HepG2 (cell line): Measurements from ENCODE around the gene TSC1.

Source experiments
- CHD4 ChIP-seq: fragments of 200-600 bp; sonication (generic); IDR thresholded peaks from 2 replicates; pipeline ENCODE4 v1.7.0; 2017; ENCODE audit warnings: mild to moderate bottlenecking, low read length, borderline replicate concordance
- TF ChIP-seq, protein P1 (sequence below), 2 experiments: sonication (generic) in 1 of 2; formaldehyde crosslinking in 1 of 2; IDR thresholded peaks; 2 replicates each; pipeline versions ENCODE4 v1.5.1 to v1.6.1; 2011 to 2020; ENCODE audit warnings: borderline replicate concordance in 1 of 2, low read depth in 1 of 2, low read length in 1 of 2, mild to moderate bottlenecking in 1 of 2, missing genetic modification reagents in 1 of 2, moderate library complexity in 1 of 2
- TF ChIP-seq, protein P2 (sequence below): sonication (generic); formaldehyde crosslinking; IDR thresholded peaks from 2 replicates; pipeline ENCODE4 v1.4.0; 2020; ENCODE audit warnings: missing genetic modification reagents
- TF ChIP-seq, protein P3 (sequence below): sonication (generic); formaldehyde crosslinking; IDR thresholded peaks from 2 replicates; pipeline ENCODE4 v1.4.0; 2020; ENCODE audit warnings: missing genetic modification reagents
- TF ChIP-seq, protein P4 (sequence below): sonication (generic); formaldehyde crosslinking; IDR thresholded peaks from 2 replicates; pipeline ENCODE4 v1.5.1; 2020; ENCODE audit warnings: mild to moderate bottlenecking, missing genetic modification reagents, moderate library complexity

DNA sequence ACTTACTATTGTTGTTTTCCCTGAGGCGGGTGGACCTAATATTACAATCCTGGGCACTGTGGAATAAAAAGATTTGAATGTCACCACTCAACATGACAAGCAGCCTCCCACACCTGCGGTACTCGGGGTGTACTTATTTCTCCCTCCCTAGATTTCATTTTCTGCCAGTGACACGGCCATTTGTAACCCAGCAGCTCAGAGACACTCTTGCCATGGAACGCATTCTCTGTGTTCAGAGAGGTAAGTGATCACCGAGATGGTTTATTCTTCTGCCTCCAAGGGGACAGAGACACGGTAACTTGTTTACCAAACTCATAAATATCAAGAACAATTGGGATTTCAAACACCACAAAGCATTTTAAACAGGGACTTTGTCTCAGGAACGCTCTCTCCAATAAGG, 77.5 kb downstream of the TSC1 start:
- TF ChIP-seq, protein P1, sequence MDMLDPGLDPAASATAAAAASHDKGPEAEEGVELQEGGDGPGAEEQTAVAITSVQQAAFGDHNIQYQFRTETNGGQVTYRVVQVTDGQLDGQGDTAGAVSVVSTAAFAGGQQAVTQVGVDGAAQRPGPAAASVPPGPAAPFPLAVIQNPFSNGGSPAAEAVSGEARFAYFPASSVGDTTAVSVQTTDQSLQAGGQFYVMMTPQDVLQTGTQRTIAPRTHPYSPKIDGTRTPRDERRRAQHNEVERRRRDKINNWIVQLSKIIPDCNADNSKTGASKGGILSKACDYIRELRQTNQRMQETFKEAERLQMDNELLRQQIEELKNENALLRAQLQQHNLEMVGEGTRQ (IDR thresholded peaks at IDR 0.05; ENCODE audit: low read depth, low read length): no peak
- TF ChIP-seq, protein P1 (CRISPR knock-in tag; IDR thresholded peaks at IDR 0.05; ENCODE audit: borderline replicate concordance): no peak
- TF ChIP-seq, protein P2, sequence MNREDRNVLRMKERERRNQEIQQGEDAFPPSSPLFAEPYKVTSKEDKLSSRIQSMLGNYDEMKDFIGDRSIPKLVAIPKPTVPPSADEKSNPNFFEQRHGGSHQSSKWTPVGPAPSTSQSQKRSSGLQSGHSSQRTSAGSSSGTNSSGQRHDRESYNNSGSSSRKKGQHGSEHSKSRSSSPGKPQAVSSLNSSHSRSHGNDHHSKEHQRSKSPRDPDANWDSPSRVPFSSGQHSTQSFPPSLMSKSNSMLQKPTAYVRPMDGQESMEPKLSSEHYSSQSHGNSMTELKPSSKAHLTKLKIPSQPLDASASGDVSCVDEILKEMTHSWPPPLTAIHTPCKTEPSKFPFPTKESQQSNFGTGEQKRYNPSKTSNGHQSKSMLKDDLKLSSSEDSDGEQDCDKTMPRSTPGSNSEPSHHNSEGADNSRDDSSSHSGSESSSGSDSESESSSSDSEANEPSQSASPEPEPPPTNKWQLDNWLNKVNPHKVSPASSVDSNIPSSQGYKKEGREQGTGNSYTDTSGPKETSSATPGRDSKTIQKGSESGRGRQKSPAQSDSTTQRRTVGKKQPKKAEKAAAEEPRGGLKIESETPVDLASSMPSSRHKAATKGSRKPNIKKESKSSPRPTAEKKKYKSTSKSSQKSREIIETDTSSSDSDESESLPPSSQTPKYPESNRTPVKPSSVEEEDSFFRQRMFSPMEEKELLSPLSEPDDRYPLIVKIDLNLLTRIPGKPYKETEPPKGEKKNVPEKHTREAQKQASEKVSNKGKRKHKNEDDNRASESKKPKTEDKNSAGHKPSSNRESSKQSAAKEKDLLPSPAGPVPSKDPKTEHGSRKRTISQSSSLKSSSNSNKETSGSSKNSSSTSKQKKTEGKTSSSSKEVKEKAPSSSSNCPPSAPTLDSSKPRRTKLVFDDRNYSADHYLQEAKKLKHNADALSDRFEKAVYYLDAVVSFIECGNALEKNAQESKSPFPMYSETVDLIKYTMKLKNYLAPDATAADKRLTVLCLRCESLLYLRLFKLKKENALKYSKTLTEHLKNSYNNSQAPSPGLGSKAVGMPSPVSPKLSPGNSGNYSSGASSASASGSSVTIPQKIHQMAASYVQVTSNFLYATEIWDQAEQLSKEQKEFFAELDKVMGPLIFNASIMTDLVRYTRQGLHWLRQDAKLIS: no peak
- TF ChIP-seq, protein P3, sequence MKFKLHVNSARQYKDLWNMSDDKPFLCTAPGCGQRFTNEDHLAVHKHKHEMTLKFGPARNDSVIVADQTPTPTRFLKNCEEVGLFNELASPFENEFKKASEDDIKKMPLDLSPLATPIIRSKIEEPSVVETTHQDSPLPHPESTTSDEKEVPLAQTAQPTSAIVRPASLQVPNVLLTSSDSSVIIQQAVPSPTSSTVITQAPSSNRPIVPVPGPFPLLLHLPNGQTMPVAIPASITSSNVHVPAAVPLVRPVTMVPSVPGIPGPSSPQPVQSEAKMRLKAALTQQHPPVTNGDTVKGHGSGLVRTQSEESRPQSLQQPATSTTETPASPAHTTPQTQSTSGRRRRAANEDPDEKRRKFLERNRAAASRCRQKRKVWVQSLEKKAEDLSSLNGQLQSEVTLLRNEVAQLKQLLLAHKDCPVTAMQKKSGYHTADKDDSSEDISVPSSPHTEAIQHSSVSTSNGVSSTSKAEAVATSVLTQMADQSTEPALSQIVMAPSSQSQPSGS (CRISPR knock-in tag): no peak
- no peak for TF ChIP-seq CHD4
- TF ChIP-seq, protein P4, sequence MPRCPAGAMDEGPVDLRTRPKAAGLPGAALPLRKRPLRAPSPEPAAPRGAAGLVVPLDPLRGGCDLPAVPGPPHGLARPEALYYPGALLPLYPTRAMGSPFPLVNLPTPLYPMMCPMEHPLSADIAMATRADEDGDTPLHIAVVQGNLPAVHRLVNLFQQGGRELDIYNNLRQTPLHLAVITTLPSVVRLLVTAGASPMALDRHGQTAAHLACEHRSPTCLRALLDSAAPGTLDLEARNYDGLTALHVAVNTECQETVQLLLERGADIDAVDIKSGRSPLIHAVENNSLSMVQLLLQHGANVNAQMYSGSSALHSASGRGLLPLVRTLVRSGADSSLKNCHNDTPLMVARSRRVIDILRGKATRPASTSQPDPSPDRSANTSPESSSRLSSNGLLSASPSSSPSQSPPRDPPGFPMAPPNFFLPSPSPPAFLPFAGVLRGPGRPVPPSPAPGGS (CRISPR knock-in tag): no peak
